Mucosa of descending colon (tissue), 3 donors: ENCODE results near the gene SGK1. TPM values are rescaled to one million over a fixed set of nuclear protein-coding genes. Genes with fewer than 3 reads are reported as not detected.
"Not testable (repeated sequence)": the region's sequence is repeated elsewhere in the genome, so short reads cannot be mapped to it uniquely, and the experiment has no call there.

Experiments used
- ATAC-seq: fragments of 200-7000 bp; cut with Tn5 transposase; one replicate; pipeline ENCODE4 v1.9.1; 2020; ENCODE audit warnings: mild to moderate bottlenecking, moderate library complexity
- DNase-seq, 3 donors: peaks; one replicate each; pipeline ENCODE4 v3.0.0-alpha.2; 2020
- H3K36me3 ChIP-seq: fragments of 200-600 bp; one replicate; pipeline ENCODE4 v1.8.0; 2021; ENCODE audit warnings: low read depth, mild to moderate bottlenecking
- H3K4me1 ChIP-seq: fragments of 200-600 bp; one replicate; pipeline ENCODE4 v1.8.0; 2021; ENCODE audit warnings: low read depth, mild to moderate bottlenecking
- H3K4me3 ChIP-seq: fragments of 200-600 bp; one replicate; pipeline ENCODE4 v1.8.0; 2021; ENCODE audit warnings: mild to moderate bottlenecking
- H3K9me3 ChIP-seq: fragments of 200-600 bp; one replicate; pipeline ENCODE4 v1.8.0; 2021; ENCODE audit warnings: mild to moderate bottlenecking
- intact Hi-C, 2 donors: fragments of 100-400 bp; cut with DNase I in 1 of 2; cut with micrococcal nuclease in 1 of 2; formaldehyde crosslinking; loops; one replicate each; pipeline versions ENCODE4 v1.11.0 to v1.11.1; 2022; cut with DNase I, micrococcal nuclease
- total RNA-seq, 3 donors: library from RNA; stranded (reverse); fragmentation: NEBNext Ultra II Directional in 2 of 3; extraction: Animal tissue kit (Norgen Biotek cat#: 25700) in 2 of 3; gene quantifications; one replicate each; pipeline versions ENCODE4 v1.2.1 to v1.2.4, GENCODE V29; 2021 to 2023
- TF ChIP-seq, protein P1 (sequence below): fragments of 200-600 bp; IDR thresholded peaks from one replicate; pipeline ENCODE4 v1.8.0; 2022; ENCODE audit warnings: antibody characterized with exemption, mild to moderate bottlenecking
- donor health status: DM: no; HTN: no; CAD: no; lungs with moderate emphysema.
- donor health status: DM: no; HTN: no; CAD: no.
- donor health status: DM: no; HTN: yes; CAD: no.

SGK1 gene
- total RNA-seq, 3 donors from 2014 or later, result 49.4 to 492 (median 55.0) TPM

GRCh38 chr6:134288538-134289203 lies 29.2 kb downstream of the SGK1 start:
- ATAC-seq, result peak; percentile 40
- no peaks in the 10 kb centered on the region for H3K9me3 ChIP-seq
- intact Hi-C loops, result no loop called here
- no peak overlapping the region for H3K4me3 ChIP-seq
- DNase-seq, result no peak
- H3K36me3 ChIP-seq, result no peaks in the 10 kb centered on the region
- TF ChIP-seq, protein P1, sequence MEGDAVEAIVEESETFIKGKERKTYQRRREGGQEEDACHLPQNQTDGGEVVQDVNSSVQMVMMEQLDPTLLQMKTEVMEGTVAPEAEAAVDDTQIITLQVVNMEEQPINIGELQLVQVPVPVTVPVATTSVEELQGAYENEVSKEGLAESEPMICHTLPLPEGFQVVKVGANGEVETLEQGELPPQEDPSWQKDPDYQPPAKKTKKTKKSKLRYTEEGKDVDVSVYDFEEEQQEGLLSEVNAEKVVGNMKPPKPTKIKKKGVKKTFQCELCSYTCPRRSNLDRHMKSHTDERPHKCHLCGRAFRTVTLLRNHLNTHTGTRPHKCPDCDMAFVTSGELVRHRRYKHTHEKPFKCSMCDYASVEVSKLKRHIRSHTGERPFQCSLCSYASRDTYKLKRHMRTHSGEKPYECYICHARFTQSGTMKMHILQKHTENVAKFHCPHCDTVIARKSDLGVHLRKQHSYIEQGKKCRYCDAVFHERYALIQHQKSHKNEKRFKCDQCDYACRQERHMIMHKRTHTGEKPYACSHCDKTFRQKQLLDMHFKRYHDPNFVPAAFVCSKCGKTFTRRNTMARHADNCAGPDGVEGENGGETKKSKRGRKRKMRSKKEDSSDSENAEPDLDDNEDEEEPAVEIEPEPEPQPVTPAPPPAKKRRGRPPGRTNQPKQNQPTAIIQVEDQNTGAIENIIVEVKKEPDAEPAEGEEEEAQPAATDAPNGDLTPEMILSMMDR, result no peak
- H3K4me1 ChIP-seq, result no peaks in the 10 kb centered on the region

- Histone ChIP-seq H3K4me1 (no peaks in the 10 kb centered on the region), H3K9me3 (no peaks in the 10 kb centered on the region), H3K4me3 (no peak overlapping the region), H3K36me3 (no peaks in the 10 kb centered on the region)
- DNase-seq (no peak), ATAC-seq (no peak)
- TF ChIP-seq, protein P1, result no peak
- intact Hi-C loops, result no loop called here
Observed at GRCh38 chr6:134287859-134288537, 29.9 kb downstream of the SGK1 start.

DNA sequence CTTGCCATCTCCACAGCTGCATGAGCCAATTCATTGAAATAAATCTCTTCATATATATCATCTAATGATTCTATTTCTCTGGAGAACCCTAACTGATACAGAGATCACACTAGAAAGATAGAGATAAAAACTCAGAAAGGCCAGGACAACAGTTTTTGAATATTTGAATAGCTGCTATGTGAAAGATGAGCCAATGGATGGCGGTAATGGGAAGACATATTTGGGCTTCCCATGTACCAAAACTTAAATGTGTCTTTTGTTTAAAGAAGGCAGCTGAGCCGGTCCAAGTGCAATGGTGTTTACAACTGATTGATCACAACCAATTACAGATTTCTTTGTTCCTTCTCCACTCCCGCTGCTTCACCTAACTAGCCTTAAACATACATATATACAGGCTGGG lies 35.1 kb downstream of the SGK1 start:
- ATAC-seq, result no peak
- H3K4me1 ChIP-seq, result no peaks in the 10 kb centered on the region
- intact Hi-C loops, result no loop called here
- H3K9me3 ChIP-seq, result no peaks in the 10 kb centered on the region
- no peak for DNase-seq
- TF ChIP-seq, protein P1, result no peak
- no peaks in the 10 kb centered on the region for H3K36me3 ChIP-seq
- no peak overlapping the region for H3K4me3 ChIP-seq

DNA sequence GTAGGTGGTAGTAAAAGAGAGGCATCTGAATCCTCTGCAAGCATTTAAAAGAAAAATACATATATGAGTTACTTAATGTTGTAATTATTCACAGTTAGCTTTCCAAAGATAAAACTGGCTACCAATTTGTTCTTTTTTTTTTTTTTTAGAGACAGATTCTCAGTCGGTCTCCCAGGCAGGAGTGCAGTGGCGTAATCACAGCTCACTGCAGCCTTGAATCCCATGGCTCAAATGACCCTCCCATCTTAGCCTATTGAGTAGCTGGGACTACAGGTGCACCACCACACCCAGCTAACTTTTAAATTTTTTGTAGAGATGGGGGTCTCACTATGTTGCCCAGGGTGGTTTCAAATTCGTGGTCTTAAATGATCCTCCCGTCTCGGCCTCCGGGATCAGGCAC lies 36.5 kb downstream of the SGK1 start:
- intact Hi-C loops, result no loop called here
- TF ChIP-seq, protein P1, result no peak

GRCh38 chr6:134278000-134278399 lies 39.9 kb downstream of the SGK1 start:
- TF ChIP-seq, protein P1, result no peak
- no peak for ATAC-seq

More for the DNA sequence above, 36.5 kb downstream of the SGK1 start:
- no peak for DNase-seq
- H3K9me3 ChIP-seq, result no peaks in the 10 kb centered on the region
- no peak for ATAC-seq
- H3K36me3 ChIP-seq, result no peaks in the 10 kb centered on the region
- no peaks in the 10 kb centered on the region for H3K4me1 ChIP-seq
- no peak overlapping the region for H3K4me3 ChIP-seq

GRCh38 chr6:134276891-134277377 lies 41.0 kb downstream of the SGK1 start:
- ATAC-seq, intact Hi-C loops: not testable (repeated sequence)

More at GRCh38 chr6:134278000-134278399, 39.9 kb downstream of the SGK1 start:
- Histone ChIP-seq H3K4me1 (no peaks in the 10 kb centered on the region), H3K36me3 (no peaks in the 10 kb centered on the region), H3K9me3 (no peaks in the 10 kb centered on the region), H3K4me3 (no peak overlapping the region)
- DNase-seq, result no peak
- intact Hi-C loops, result no loop called here

More at GRCh38 chr6:134276891-134277377, 41.0 kb downstream of the SGK1 start:
- not testable (repeated sequence) for H3K4me3 ChIP-seq, DNase-seq, H3K36me3 ChIP-seq, H3K4me1 ChIP-seq, H3K9me3 ChIP-seq
